ENCODE results near the gene LRMDA.

Gene LRMDA

GRCh38 chr10:75924309-75924902 is 493.0 kb downstream of the LRMDA start:
- in situ Hi-C loops (cut with MboI; ENCODE audit: low sequenced_read_pairs): no loop called here
- Histone ChIP-seq H3K36me3 (replicated peaks) (no peaks in the 10 kb centered on the region), H3K4me1 (no peaks in the 10 kb centered on the region), H3K4me3 (no peak overlapping the region), H3K27me3 (ENCODE audit: low read depth) (no peaks in the 10 kb centered on the region), H3K9me3 (no peaks in the 10 kb centered on the region)
- no peak for DNase-seq (ENCODE audit: low spot score in 2 of 2)

DNA sequence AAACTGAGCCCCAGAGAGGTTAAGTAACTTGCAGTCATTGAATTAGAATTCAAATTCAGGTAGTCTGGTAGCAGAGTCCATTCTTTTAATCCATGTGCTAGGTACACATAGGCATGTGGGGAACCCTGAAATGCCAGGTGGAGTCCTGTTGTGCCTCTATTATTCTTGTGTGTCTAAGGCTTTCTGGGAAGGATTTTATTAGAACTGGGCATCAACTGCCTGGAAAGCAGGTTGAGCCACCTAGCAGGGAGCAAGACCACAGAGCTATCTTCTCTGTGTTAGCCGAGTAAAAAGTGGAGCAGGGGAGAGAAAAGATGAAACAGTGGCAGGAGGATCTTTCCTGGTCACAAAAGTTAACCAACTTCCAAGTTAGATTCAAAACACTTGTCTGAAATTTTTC is 494.6 kb downstream of the LRMDA start:
- no peaks in the 10 kb centered on the region for H3K36me3 ChIP-seq (replicated peaks)
- no peak overlapping the region for H3K4me3 ChIP-seq
- no peaks in the 10 kb centered on the region for H3K4me1 ChIP-seq
- H3K27me3 ChIP-seq (ENCODE audit: low read depth): no peaks in the 10 kb centered on the region
- in situ Hi-C loops (cut with MboI; ENCODE audit: low sequenced_read_pairs): no loop called here
- DNase-seq (ENCODE audit: low spot score in 2 of 2): no peak
- H3K9me3 ChIP-seq: no peaks in the 10 kb centered on the region

DNA sequence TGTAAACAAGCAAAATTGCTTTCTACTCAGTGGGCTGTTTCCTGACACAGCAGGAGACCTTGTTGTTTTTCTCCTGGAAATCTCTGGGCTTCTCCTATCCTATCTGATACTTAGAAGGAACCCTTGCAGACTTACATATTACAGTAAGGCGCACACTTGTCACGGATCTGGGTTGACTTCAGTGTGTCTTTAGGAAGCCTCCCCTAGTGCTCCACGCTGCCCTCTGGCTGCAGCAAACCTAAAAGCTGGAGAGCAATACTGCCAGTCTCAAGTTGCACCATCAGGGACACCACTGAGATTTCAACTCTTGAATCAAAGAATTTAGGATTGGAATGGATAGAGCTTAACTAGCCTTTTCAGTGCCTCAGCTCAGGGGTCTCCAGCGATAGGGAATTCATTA is 495.3 kb downstream of the LRMDA start:
- Histone ChIP-seq H3K4me3 (no peak overlapping the region), H3K27me3 (ENCODE audit: low read depth) (no peaks in the 10 kb centered on the region), H3K4me1 (no peaks in the 10 kb centered on the region), H3K9me3 (no peaks in the 10 kb centered on the region), H3K36me3 (replicated peaks) (no peaks in the 10 kb centered on the region)
- in situ Hi-C loops (cut with MboI; ENCODE audit: low sequenced_read_pairs): no loop called here
- DNase-seq (ENCODE audit: low spot score in 2 of 2): no peak

GRCh38 chr10:75928231-75928630 is 496.8 kb downstream of the LRMDA start:
- Histone ChIP-seq H3K4me1 (no peaks in the 10 kb centered on the region), H3K4me3 (no peak overlapping the region), H3K9me3 (no peaks in the 10 kb centered on the region), H3K27me3 (ENCODE audit: low read depth) (no peaks in the 10 kb centered on the region), H3K36me3 (replicated peaks) (no peaks in the 10 kb centered on the region)
- in situ Hi-C loops (cut with MboI; ENCODE audit: low sequenced_read_pairs): no loop called here
- DNase-seq (ENCODE audit: low spot score in 2 of 2): no peak

DNA sequence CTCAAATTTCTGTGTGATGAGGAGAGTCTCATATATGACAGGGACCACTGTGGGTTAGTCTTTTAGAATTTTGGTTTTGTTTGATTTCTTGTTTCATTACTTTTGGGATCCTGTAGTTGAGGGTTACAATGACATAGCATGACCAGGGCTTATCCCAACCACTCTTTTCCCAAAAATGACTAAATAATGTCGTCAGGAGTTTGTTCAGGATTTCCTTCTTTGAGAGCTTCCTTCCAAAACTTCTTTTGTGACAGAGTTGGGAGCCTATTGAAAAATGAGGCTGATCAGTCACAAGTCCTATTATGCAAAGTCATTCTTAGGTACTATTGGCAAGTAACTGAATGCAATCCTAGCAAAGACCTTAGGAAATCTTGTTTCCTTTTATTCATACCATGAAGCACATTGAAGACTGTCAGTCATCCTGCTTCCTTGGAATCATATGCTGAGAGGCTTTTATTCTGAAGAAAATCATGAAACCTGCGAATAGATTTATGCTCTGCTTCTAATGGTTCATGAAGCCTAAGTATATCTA is 498.3 kb downstream of the LRMDA start:
- no peaks in the 10 kb centered on the region for H3K9me3 ChIP-seq
- in situ Hi-C loops (cut with MboI; ENCODE audit: low sequenced_read_pairs): no loop called here
- H3K36me3 ChIP-seq (replicated peaks): no peaks in the 10 kb centered on the region
- H3K27me3 ChIP-seq (ENCODE audit: low read depth): no peaks in the 10 kb centered on the region
- no peak overlapping the region for H3K4me3 ChIP-seq
- H3K4me1 ChIP-seq: no peaks in the 10 kb centered on the region
- no peak for DNase-seq (ENCODE audit: low spot score in 2 of 2)

- in situ Hi-C loops (cut with MboI; ENCODE audit: low sequenced_read_pairs): no loop called here
- Histone ChIP-seq H3K27me3 (ENCODE audit: low read depth) (no peaks in the 10 kb centered on the region), H3K9me3 (no peaks in the 10 kb centered on the region), H3K4me3 (no peak overlapping the region), H3K36me3 (replicated peaks) (no peaks in the 10 kb centered on the region), H3K4me1 (no peaks in the 10 kb centered on the region)
- DNase-seq (ENCODE audit: low spot score in 2 of 2): no peak
Observed at GRCh38 chr10:75932921-75933320, 501.5 kb downstream of the LRMDA start.

GRCh38 chr10:75935240-75935639 is 503.8 kb downstream of the LRMDA start:
- no peaks in the 10 kb centered on the region for H3K27me3 ChIP-seq (ENCODE audit: low read depth)
- no peak overlapping the region for H3K4me3 ChIP-seq
- H3K4me1 ChIP-seq: no peaks in the 10 kb centered on the region
- H3K36me3 ChIP-seq (replicated peaks): no peaks in the 10 kb centered on the region
- in situ Hi-C loops (cut with MboI; ENCODE audit: low sequenced_read_pairs): no loop called here
- no peak for DNase-seq (ENCODE audit: low spot score in 2 of 2)
- no peaks in the 10 kb centered on the region for H3K9me3 ChIP-seq

GRCh38 chr10:75935650-75936400 is 504.4 kb downstream of the LRMDA start:
- Histone ChIP-seq H3K27me3 (ENCODE audit: low read depth) (no peaks in the 10 kb centered on the region), H3K9me3 (no peaks in the 10 kb centered on the region), H3K4me1 (no peaks in the 10 kb centered on the region), H3K36me3 (replicated peaks) (no peaks in the 10 kb centered on the region), H3K4me3 (no peak overlapping the region)
- in situ Hi-C loops (cut with MboI; ENCODE audit: low sequenced_read_pairs): no loop called here
- no peak for DNase-seq (ENCODE audit: low spot score in 2 of 2)

DNA sequence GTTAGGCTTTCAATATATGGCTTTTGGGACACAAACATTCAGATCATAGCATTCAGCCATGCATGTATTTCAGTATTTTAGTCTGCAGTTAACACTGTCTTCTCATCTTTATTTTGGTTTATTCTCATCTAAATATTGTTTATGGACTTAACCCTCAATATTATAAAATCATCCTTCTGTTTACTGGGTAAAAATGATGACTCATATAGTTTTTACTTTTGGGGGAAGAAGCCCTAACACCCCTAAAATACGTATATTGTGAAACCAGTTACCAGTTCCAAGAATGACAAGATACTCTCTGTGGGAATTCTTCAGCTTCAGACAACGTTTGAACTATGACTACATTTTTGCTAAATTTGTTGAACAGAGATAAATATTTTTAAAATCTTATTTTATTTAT is 505.4 kb downstream of the LRMDA start:
- Histone ChIP-seq H3K36me3 (replicated peaks) (no peaks in the 10 kb centered on the region), H3K4me3 (no peak overlapping the region), H3K27me3 (ENCODE audit: low read depth) (no peaks in the 10 kb centered on the region), H3K9me3 (no peaks in the 10 kb centered on the region), H3K4me1 (no peaks in the 10 kb centered on the region)
- in situ Hi-C loops (cut with MboI; ENCODE audit: low sequenced_read_pairs): no loop called here
- no peak for DNase-seq (ENCODE audit: low spot score in 2 of 2)

DNA sequence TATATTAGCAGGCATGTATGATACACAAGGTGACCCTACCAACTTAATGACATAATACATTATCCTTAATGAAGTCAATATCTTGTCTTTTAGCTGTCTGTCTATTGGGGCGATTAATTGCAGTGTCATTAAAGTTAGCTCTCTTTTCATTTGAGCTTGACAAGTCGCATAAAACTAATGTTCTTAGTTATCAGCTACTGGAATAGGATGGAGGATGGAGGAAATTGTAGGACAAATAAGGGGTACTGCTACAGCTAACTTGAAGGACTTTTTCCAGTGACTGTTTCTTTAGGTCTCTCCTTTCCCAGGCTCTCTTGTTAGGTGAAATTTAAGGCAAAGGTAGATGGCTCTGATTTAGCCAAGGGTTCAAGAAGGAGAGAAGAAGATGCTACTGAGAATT is 506.4 kb downstream of the LRMDA start:
- Histone ChIP-seq H3K4me1 (no peaks in the 10 kb centered on the region), H3K27me3 (ENCODE audit: low read depth) (no peaks in the 10 kb centered on the region), H3K4me3 (no peak overlapping the region), H3K36me3 (replicated peaks) (no peaks in the 10 kb centered on the region), H3K9me3 (no peaks in the 10 kb centered on the region)
- no peak for DNase-seq (ENCODE audit: low spot score in 2 of 2)
- in situ Hi-C loops (cut with MboI; ENCODE audit: low sequenced_read_pairs): no loop called here

GRCh38 chr10:75938380-75939122 is 507.1 kb downstream of the LRMDA start:
- in situ Hi-C loops (cut with MboI; ENCODE audit: low sequenced_read_pairs): no loop called here
- H3K36me3 ChIP-seq (replicated peaks): no peaks in the 10 kb centered on the region
- no peak overlapping the region for H3K4me3 ChIP-seq
- H3K27me3 ChIP-seq (ENCODE audit: low read depth): no peaks in the 10 kb centered on the region
- no peak for DNase-seq (ENCODE audit: low spot score in 2 of 2)
- no peaks in the 10 kb centered on the region for H3K9me3 ChIP-seq
- H3K4me1 ChIP-seq: no peaks in the 10 kb centered on the region

- in situ Hi-C loops (cut with MboI; ENCODE audit: low sequenced_read_pairs): no loop called here
- H3K36me3 ChIP-seq (replicated peaks): no peaks in the 10 kb centered on the region
Observed at GRCh38 chr10:75939541-75939940, 508.1 kb downstream of the LRMDA start.

GRCh38 chr10:75940742-75941141 is 509.3 kb downstream of the LRMDA start:
- Histone ChIP-seq H3K4me1 (no peaks in the 10 kb centered on the region), H3K4me3 (no peak overlapping the region), H3K36me3 (replicated peaks) (no peaks in the 10 kb centered on the region), H3K9me3 (no peaks in the 10 kb centered on the region), H3K27me3 (ENCODE audit: low read depth) (no peaks in the 10 kb centered on the region)
- no peak for DNase-seq (ENCODE audit: low spot score in 2 of 2)
- in situ Hi-C loops (cut with MboI; ENCODE audit: low sequenced_read_pairs): no loop called here

More at GRCh38 chr10:75939541-75939940, 508.1 kb downstream of the LRMDA start:
- H3K9me3 ChIP-seq: no peaks in the 10 kb centered on the region
- H3K4me3 ChIP-seq: no peak overlapping the region
- no peaks in the 10 kb centered on the region for H3K27me3 ChIP-seq (ENCODE audit: low read depth)
- H3K4me1 ChIP-seq: no peaks in the 10 kb centered on the region
- DNase-seq (ENCODE audit: low spot score in 2 of 2): no peak

DNA sequence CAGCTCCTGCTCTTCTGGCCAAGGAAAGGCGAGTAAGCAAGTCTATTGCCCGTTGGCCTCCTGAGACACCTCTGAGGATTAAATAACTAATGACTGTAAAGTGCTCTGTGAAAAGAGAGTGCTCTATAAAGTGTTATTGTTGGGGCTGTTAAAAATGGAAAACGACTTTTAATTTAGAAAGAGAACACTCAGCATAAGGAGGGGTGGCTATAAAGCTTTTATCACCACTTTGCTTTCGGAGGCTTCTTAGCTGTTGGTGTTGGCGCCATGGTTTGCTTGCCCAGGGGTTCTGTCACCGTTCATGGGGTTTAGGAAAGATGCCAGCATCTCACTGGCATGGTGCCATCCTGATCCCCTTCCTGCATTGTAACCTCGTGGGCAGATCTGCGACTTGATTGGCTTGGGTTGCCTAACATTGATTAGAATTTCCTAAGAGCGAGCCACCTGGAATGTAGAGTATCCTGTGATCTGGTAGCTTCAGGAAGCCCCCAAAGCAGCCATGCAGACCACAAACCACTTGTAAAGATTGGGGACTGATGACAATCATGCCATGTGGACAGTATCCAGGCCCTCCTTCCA is 509.9 kb downstream of the LRMDA start:
- DNase-seq (ENCODE audit: low spot score in 2 of 2): no peak
- in situ Hi-C loops (cut with MboI; ENCODE audit: low sequenced_read_pairs): no loop called here
- H3K27me3 ChIP-seq (ENCODE audit: low read depth): no peaks in the 10 kb centered on the region
- H3K36me3 ChIP-seq (replicated peaks): no peaks in the 10 kb centered on the region
- H3K9me3 ChIP-seq: no peaks in the 10 kb centered on the region
- no peaks in the 10 kb centered on the region for H3K4me1 ChIP-seq
- H3K4me3 ChIP-seq: no peak overlapping the region

All from HAP-1 (cell line).